Measurements from ENCODE around the gene MYCBP.

- TF ChIP-seq, protein P1, sequence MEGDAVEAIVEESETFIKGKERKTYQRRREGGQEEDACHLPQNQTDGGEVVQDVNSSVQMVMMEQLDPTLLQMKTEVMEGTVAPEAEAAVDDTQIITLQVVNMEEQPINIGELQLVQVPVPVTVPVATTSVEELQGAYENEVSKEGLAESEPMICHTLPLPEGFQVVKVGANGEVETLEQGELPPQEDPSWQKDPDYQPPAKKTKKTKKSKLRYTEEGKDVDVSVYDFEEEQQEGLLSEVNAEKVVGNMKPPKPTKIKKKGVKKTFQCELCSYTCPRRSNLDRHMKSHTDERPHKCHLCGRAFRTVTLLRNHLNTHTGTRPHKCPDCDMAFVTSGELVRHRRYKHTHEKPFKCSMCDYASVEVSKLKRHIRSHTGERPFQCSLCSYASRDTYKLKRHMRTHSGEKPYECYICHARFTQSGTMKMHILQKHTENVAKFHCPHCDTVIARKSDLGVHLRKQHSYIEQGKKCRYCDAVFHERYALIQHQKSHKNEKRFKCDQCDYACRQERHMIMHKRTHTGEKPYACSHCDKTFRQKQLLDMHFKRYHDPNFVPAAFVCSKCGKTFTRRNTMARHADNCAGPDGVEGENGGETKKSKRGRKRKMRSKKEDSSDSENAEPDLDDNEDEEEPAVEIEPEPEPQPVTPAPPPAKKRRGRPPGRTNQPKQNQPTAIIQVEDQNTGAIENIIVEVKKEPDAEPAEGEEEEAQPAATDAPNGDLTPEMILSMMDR (IDR thresholded peaks at IDR 0.05) = no peak
- TF ChIP-seq POLR2A (IDR thresholded peaks at IDR 0.05) = no peak
These were observed 2.7 kb upstream of the MYCBP start for GRCh38 chr1:38875811-38876210.

Measured in heart left ventricle (tissue), 13 donors.